ENCODE measurements around the gene COX20.

DNA sequence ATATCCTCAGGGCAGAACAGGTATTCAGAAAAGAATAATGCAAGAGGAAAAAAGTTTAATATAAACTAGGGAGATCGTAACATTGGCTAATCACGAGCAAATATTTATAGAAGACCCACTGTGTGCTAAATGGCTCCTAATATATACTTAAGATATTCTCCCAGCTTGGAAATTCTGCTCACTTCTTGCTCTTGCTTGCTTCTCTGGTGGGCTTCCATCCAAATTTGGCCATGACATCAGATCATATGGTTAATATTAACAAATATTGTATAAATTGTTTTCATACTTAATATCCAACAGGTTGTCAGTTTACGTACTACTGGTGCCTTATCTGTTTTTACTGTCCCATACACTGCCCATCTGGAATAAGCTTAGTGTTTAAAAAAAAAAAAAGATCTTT, 1.1 kb downstream of the COX20 start:
- TF ChIP-seq POLR2A (IDR thresholded peaks at IDR 0.05; ENCODE audit: low read length) (no peak), SMC3 (IDR thresholded peaks at IDR 0.05) (no peak), BHLHE40 (IDR thresholded peaks at IDR 0.05; ENCODE audit: low read depth, low read length) (no peak), NFE2L2 (conservative IDR thresholded peaks at IDR 0.05; ENCODE audit: low read length) (no peak), RFX5 (IDR thresholded peaks at IDR 0.05) (no peak), ZSCAN20 (CRISPR knock-in tag; IDR thresholded peaks at IDR 0.05) (no peak), FOSL2 (IDR thresholded peaks at IDR 0.05) (no peak), FOSL2 (CRISPR knock-in tag; IDR thresholded peaks at IDR 0.05) (no peak), EHMT2 (IDR thresholded peaks at IDR 0.05; ENCODE audit: low read depth) (no peak), EP300 (IDR thresholded peaks at IDR 0.05) (no peak)
- TF ChIP-seq, protein P1, sequence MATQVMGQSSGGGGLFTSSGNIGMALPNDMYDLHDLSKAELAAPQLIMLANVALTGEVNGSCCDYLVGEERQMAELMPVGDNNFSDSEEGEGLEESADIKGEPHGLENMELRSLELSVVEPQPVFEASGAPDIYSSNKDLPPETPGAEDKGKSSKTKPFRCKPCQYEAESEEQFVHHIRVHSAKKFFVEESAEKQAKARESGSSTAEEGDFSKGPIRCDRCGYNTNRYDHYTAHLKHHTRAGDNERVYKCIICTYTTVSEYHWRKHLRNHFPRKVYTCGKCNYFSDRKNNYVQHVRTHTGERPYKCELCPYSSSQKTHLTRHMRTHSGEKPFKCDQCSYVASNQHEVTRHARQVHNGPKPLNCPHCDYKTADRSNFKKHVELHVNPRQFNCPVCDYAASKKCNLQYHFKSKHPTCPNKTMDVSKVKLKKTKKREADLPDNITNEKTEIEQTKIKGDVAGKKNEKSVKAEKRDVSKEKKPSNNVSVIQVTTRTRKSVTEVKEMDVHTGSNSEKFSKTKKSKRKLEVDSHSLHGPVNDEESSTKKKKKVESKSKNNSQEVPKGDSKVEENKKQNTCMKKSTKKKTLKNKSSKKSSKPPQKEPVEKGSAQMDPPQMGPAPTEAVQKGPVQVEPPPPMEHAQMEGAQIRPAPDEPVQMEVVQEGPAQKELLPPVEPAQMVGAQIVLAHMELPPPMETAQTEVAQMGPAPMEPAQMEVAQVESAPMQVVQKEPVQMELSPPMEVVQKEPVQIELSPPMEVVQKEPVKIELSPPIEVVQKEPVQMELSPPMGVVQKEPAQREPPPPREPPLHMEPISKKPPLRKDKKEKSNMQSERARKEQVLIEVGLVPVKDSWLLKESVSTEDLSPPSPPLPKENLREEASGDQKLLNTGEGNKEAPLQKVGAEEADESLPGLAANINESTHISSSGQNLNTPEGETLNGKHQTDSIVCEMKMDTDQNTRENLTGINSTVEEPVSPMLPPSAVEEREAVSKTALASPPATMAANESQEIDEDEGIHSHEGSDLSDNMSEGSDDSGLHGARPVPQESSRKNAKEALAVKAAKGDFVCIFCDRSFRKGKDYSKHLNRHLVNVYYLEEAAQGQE (IDR thresholded peaks at IDR 0.05) = no peak
- TF ChIP-seq, protein P2, sequence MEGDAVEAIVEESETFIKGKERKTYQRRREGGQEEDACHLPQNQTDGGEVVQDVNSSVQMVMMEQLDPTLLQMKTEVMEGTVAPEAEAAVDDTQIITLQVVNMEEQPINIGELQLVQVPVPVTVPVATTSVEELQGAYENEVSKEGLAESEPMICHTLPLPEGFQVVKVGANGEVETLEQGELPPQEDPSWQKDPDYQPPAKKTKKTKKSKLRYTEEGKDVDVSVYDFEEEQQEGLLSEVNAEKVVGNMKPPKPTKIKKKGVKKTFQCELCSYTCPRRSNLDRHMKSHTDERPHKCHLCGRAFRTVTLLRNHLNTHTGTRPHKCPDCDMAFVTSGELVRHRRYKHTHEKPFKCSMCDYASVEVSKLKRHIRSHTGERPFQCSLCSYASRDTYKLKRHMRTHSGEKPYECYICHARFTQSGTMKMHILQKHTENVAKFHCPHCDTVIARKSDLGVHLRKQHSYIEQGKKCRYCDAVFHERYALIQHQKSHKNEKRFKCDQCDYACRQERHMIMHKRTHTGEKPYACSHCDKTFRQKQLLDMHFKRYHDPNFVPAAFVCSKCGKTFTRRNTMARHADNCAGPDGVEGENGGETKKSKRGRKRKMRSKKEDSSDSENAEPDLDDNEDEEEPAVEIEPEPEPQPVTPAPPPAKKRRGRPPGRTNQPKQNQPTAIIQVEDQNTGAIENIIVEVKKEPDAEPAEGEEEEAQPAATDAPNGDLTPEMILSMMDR (IDR thresholded peaks at IDR 0.05) = no peak
- TF ChIP-seq, protein P3, sequence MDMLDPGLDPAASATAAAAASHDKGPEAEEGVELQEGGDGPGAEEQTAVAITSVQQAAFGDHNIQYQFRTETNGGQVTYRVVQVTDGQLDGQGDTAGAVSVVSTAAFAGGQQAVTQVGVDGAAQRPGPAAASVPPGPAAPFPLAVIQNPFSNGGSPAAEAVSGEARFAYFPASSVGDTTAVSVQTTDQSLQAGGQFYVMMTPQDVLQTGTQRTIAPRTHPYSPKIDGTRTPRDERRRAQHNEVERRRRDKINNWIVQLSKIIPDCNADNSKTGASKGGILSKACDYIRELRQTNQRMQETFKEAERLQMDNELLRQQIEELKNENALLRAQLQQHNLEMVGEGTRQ (IDR thresholded peaks at IDR 0.05) = no peak

All from A549 (cell line).